ENCODE results near the gene RRP8.

DNA sequence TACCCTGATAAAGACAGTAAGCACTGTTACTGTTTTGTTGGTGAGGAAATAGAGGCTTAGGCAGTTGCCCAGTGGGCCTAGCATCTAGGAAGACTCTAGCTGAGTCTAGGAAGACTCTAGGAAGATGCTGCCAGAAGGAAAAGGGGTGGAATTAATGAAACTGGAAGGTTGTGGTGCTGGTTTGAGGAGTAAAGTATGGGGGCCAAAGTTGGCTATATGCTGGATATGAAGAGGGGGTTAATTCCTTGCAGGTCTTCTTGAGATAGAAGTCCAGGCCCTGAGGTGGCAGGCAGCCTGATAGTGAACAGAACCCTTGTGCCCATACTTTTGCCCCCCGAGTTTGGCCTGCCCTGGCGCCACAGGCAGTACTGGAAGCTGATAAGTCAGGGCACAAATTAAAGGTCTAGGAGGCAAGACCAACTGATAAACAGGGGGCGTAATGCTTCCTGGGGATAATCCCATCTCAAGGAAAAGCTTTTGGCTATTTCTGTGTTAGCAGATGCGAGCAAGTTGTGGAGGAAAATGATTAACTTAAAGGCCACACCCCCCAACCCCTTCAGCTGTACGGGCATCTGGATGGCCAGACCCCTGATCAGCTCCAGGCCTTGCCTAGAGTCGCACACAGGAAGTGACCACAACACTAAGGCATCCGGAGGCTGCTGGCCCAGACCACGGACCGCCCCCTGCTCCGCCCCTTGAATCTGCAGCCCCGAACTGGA is 3.2 kb upstream of the RRP8 start:
- TF ChIP-seq, protein P1, sequence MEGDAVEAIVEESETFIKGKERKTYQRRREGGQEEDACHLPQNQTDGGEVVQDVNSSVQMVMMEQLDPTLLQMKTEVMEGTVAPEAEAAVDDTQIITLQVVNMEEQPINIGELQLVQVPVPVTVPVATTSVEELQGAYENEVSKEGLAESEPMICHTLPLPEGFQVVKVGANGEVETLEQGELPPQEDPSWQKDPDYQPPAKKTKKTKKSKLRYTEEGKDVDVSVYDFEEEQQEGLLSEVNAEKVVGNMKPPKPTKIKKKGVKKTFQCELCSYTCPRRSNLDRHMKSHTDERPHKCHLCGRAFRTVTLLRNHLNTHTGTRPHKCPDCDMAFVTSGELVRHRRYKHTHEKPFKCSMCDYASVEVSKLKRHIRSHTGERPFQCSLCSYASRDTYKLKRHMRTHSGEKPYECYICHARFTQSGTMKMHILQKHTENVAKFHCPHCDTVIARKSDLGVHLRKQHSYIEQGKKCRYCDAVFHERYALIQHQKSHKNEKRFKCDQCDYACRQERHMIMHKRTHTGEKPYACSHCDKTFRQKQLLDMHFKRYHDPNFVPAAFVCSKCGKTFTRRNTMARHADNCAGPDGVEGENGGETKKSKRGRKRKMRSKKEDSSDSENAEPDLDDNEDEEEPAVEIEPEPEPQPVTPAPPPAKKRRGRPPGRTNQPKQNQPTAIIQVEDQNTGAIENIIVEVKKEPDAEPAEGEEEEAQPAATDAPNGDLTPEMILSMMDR (conservative IDR thresholded peaks at IDR 0.05; ENCODE audit: low read length): no peak
- no peak for TF ChIP-seq EZH2phosphoT487 (IDR thresholded peaks at IDR 0.05; ENCODE audit: borderline replicate concordance, low read depth, low read length)
